ENCODE measurements around the gene HK3.

HK3 gene, protein sequence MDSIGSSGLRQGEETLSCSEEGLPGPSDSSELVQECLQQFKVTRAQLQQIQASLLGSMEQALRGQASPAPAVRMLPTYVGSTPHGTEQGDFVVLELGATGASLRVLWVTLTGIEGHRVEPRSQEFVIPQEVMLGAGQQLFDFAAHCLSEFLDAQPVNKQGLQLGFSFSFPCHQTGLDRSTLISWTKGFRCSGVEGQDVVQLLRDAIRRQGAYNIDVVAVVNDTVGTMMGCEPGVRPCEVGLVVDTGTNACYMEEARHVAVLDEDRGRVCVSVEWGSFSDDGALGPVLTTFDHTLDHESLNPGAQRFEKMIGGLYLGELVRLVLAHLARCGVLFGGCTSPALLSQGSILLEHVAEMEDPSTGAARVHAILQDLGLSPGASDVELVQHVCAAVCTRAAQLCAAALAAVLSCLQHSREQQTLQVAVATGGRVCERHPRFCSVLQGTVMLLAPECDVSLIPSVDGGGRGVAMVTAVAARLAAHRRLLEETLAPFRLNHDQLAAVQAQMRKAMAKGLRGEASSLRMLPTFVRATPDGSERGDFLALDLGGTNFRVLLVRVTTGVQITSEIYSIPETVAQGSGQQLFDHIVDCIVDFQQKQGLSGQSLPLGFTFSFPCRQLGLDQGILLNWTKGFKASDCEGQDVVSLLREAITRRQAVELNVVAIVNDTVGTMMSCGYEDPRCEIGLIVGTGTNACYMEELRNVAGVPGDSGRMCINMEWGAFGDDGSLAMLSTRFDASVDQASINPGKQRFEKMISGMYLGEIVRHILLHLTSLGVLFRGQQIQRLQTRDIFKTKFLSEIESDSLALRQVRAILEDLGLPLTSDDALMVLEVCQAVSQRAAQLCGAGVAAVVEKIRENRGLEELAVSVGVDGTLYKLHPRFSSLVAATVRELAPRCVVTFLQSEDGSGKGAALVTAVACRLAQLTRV

DNA sequence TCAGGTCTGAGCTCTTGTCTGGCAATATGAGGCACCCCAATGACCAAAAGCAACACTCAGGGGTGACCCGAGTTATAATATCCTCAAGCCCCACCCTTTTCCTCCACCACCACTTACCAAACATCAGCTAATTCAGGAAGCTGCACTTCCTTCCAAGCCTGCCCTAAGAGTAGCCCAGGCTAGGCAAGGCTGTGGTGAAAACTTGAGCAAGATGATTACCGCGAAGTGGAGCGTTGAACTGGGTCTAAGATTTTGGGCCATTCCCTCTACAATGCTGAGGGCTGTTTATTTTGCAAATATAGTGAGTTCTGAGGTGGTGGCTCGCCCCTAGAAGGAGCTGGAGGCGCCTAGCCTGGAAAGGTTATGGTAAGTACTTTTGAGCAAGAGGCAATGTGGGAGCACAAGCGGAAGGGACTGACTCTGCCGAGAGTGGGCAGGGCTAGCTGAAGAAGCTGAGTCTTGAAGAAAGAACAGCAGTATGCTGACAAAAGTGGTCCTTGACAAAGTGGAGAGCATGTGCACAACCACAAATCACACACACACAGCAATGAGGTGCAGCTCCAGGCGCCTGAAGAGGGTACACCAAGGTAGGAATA, at the start of gene HK3:
Gene HK3 (minus strand): TSS at position 51 of the 596 bp plus-strand sequence. CDS start 3,187 bp downstream, outside the sequence.
- in situ Hi-C loops (cut with MboI; ENCODE audit: low sequenced_read_pairs): no loop called here

DNA sequence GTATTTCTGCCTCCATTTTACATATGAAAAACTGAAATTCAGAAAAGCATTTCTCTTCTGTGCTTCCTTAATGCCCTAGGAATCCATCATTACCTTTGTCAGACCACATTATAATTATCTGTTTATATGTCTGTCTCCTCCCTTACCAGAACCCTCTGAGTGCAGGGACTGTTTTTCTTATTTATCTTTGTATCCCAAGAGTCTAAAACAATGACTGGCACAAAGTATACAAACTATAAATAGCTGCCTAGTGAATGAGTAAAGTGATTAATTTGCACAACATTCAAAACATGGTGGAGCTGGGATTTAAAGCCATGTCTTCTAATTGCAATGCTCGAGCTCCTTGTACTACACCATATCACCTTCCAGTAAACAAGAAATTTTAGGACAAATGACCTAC, 49.3 kb upstream of the HK3 start:
- in situ Hi-C loops (cut with MboI; ENCODE audit: low sequenced_read_pairs): no loop called here

DNA sequence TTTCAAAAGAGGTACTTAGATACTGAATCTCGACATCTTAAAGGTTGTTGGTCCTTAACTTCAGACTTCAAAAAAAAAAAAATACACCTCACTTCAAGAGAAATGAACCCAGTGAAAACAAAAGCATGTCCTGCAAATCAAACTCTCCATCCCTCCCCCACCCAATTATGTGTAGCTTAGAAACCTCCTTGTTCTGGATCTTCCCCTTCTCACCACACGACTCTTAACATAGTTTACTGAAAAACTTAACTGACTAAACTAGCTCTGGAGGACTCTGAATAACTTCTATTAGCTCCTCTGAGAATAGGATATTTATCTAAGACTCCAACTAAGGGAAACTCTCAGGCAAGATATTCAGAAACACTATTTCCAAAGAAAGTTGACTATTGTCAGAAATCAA, 48.7 kb upstream of the HK3 start:
- in situ Hi-C loops (cut with MboI; ENCODE audit: low sequenced_read_pairs): no loop called here

DNA sequence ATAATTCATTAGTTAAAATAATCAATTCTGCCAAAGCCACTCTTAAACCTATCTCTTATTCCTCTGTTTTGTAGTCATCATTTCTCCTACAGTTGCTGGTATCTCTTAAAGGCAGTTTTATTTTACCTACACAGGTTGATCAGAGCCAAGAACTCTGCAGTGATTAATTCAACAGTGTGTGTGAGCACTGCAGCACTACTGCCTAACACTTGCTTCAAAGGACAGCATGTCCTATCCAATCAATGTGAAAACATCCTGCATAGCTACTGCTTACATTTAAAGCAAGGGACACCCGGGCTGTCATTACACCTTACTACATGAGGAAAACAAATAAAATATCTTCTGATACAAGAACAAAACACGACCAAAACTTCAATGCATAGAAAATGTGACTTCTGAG, 45.1 kb upstream of the HK3 start:
- in situ Hi-C loops (cut with MboI; ENCODE audit: low sequenced_read_pairs): no loop called here

DNA sequence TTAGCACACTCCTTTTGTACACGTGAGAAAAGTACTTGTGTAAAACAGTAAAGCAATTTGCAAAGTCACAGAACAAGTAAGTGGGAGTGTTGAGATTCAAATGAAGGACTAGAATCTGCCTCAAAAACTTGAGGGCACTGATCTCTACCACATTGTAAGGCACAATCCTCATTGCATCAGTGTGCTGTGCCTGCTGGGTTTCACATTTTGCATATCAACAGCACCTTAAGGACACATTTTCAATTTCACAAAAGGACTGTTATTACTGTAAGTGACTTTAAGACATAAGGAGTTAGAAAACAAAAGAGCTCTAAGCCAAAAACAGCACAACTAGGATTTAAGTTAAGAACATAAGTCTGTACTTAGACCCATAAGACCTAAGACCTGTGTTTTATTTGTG, 44.7 kb upstream of the HK3 start:
- in situ Hi-C loops (cut with MboI; ENCODE audit: low sequenced_read_pairs): no loop called here

DNA sequence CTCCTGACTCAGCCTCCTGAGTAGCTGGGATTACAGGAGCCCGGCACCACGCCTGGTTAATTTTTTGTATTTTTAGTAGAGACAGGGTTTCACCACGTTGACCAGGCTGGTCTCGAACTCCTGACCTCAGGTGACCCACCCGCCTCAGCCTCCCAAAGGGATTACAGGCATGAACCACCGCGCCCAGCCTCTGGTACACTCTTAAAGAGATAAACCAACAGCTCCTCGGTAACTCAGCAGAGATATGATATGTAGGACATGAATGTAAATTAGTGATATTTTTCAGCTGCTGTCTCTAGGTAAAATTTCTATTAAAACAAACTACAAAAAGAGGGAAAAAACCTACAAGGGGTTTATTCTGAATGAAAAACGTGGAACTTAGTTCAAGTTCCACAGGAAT, 42.8 kb upstream of the HK3 start:
- in situ Hi-C loops (cut with MboI; ENCODE audit: low sequenced_read_pairs): no loop called here

DNA sequence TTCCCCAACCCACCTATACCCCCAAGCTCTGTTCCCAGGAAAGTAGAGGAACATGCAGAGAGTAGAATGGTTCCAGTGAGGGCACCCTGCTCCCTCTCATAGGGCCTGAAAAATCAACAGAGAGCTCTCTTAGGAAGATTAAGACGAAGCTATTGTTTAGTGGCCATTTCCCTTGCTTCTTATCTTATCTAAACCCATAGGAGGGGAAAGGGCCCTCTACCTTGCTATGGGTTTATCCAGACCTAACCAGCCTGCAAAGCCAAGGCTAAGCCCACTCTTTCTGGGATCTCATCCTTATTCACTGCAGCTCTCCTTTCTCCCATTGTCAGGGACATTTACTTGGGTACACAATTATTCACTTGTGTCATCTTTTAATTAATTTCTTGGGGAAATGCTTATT, 39.3 kb upstream of the HK3 start:
- in situ Hi-C loops (cut with MboI; ENCODE audit: low sequenced_read_pairs): no loop called here

DNA sequence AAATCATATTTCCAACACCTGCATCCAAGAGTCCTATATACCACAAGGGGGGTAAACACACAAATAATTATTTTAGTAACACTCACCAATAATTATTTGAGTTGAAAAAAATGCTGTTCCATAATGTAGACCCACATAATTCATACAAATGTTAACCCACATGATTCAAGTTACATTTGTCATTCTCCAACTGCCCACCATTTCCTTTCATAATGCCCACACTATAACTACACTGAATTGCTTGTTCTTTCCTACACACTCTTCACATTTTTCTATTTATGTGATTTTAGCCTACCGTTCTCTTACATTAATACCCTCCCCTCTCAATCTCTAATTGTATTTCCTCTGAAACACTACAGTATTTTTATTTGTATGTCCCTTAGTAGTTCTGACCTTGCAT, 35.9 kb upstream of the HK3 start:
- in situ Hi-C loops (cut with MboI; ENCODE audit: low sequenced_read_pairs): no loop called here

DNA sequence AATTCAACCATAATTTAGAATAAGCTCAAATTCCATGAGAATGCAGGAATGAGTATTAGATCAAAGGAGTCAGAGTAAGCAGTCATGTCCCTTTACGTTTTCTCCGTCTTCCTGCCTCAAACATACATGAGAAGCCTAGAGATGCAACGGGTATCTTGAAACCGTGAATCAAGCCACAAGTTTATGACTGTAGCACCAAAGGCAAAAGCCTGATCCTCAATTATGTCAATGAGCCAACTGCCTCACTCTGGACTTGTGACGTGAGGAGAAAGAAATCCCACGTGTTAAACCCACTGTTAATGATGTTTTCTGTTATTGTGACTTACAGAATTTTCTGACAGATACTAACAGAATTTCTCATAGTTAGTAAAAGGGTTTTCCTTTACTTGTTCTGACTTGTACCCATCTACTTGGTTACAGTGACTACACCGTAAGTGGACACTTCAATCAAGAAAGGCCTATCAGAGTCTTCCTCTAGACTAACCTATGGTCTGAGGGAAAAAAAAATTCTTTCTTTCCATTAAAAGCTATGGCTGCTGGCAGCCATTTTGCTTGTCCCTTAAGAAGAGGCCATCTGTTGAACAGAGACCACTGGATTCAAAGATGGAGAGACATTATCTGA, 35.3 kb upstream of the HK3 start:
- in situ Hi-C loops (cut with MboI; ENCODE audit: low sequenced_read_pairs): no loop called here

DNA sequence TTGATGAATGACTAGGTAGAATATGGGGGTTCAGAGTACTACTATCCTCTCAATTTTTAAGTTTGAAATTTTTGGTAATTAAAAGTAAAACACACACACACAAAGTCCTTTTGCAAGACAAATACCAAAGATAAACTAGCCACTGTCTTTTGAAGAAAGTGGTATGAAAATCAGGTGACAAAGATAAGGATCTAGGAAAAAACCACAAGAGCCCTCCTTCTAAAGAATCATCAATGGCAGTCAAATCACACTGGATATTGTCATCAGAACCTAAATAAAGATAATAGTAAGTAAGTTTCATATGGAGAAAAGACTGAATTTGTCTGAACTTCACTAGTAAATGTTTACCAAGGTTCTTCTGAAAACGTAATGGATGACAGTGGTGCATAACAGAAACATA, 30.5 kb upstream of the HK3 start:
- in situ Hi-C loops (cut with MboI; ENCODE audit: low sequenced_read_pairs): no loop called here

DNA sequence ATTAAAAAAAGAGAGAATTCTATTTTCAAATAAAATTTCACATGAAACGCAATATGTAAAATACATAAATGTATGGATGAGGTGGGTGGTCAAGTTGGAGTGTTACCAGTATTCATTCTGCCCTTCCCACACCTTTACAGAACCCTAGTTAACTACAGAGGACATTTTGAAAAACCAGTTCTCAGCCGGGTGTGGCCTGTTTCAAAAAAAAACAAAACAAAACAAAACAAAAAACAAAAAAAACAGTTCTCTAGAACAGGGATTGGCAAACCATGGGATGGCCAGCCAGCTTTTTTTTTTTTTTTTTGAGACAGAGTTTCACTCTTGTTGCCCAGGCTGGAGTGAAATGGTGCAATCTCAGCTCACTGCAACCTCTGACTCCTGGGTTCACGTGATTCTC, 28.4 kb upstream of the HK3 start:
- in situ Hi-C loops (cut with MboI; ENCODE audit: low sequenced_read_pairs): no loop called here

DNA sequence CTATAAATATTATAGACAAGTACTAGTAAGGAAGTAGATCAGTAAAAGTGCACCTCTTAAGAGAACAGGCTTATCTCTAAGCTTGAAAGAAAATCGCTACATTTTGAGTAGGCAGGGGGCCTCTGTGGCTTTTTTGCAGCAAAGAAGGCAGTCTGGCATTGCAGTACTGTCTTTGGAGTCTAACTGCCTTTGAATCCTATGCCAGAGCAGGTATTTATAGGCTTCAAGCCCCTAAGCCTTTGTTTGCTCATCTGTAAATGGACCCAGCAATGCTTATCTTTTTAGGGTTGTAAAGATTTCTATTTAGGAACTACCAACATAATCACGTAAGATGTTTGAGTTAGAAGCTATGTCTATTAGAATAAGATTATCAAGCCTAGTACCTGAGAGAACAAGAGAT, 23.7 kb upstream of the HK3 start:
- in situ Hi-C loops (cut with MboI; ENCODE audit: low sequenced_read_pairs): no loop called here

DNA sequence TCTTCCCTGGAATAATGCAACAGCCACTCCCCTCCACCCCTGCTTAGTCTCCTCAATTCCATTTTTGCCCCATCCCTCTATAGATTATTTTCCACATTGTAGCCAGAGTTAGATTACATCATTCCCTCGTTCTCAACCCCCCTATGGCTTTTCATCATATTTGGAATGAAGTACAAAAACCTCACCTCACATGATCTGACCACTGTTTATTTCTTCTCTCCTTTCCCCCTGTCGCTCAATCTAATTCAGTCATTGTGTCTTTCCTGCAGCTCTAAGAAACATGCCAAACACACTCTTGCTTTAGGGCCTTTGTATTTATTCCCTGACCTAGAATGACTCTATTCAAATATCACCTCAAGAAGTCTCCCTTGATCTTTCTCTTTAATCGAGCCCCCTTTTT, 22.6 kb upstream of the HK3 start:
- in situ Hi-C loops (cut with MboI; ENCODE audit: low sequenced_read_pairs): no loop called here

DNA sequence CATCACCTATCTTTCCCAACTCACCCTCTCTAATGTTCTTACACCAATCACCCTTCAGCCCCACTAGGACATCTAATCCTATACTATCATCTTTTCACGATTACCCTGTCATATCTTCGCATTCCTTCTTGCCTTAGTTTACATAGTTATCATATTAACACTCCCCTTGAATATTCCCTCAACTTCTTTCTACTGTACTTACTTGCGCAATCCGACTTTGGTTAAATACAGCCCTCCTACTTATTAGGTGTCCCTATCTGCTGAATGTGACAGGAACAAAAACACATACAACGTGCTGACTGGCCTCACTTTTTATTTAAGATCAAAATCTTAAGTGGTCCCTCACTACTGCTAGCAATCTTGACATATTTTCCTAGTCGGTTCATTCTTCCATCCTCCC, 19.5 kb upstream of the HK3 start:
- in situ Hi-C loops (cut with MboI; ENCODE audit: low sequenced_read_pairs): no loop called here

DNA sequence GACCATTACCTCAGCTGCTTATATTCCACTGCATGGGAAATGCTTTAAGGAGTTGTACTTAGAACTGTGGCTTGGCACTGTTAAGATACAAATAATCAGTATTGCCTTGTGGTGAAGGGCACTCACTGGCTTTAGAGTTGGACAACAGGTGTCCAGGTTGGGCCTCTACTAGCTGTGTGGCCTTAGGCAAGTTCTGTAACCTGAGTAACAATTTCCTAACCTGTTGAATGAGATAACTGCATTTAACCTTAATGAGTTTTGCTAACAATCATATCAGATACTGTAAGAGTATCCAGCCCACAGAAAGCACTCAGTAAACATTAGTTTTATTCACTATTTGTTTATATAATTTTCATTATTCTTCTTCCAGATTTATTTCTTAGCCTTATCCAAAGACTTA, 17.2 kb upstream of the HK3 start:
- in situ Hi-C loops (cut with MboI; ENCODE audit: low sequenced_read_pairs): no loop called here

DNA sequence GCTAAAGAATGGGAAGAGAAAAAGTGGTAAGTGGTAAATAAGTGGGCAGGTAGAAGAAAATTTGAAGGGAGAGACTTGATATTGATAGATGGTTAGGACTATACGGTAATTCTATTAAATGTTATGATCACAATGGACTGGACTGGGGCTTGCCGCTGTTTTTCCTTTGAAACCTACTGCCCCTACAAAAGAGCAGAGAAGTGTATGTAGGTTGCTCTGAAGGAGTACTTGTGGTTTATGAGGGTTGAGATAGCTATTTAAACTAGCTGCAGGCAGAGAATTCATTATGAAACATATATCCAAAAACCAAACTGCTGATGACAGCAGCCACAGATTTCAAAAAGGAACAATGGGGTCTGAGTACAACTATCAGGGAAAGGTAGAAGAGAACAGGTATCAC, 16.8 kb upstream of the HK3 start:
- in situ Hi-C loops (cut with MboI; ENCODE audit: low sequenced_read_pairs): no loop called here

DNA sequence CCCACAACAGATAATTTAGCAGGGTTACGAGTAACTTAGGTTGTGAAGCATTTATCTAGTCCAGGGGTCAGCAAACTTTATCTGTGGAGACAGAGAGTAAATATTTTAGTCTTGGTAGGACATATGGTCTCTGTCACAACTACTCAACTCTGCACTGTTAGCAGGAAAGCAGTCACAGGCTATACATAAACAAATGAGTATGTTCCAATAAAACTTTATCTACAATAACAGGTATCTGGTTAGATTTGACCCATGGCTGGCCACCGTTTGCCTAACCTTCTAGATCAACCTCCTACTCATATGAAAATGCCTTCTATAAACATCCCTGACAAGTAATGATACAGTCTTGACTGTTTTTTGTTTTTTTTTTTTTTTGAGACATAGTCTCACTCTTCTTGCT, 13.0 kb upstream of the HK3 start:
- in situ Hi-C loops (cut with MboI; ENCODE audit: low sequenced_read_pairs): no loop called here

DNA sequence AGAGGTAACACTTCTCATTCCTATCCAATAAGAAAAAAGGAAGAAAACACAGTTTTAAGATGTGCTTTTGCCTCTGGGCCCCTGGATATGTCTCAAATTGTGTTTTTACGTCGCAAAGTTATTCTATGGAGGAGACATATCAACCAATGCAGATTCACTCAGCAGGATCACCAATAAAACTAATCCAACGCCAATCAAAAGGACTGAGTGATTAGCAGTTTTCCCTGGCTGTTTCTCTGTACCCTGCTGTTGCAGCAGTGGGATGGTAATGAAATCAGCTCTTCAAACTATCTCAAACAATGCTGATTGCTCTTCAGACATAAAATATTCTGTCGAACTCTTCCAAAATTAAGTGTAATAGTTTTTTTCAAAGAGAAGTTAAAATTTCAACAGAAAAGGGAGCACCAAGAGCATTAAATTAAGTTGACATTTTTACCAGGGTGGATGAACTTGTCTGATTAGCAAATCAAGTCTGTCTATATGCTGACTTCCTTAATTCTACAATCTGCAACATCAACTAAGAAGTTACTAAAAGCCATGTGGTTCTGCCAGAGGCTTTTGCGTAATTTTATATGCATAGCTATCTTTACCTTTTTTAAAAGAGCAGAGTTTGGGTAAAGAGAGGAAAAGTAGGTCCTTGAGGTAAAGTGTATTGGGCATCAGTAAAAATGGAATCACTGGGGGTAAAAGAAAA, 9.7 kb upstream of the HK3 start:
- in situ Hi-C loops (cut with MboI; ENCODE audit: low sequenced_read_pairs): no loop called here

DNA sequence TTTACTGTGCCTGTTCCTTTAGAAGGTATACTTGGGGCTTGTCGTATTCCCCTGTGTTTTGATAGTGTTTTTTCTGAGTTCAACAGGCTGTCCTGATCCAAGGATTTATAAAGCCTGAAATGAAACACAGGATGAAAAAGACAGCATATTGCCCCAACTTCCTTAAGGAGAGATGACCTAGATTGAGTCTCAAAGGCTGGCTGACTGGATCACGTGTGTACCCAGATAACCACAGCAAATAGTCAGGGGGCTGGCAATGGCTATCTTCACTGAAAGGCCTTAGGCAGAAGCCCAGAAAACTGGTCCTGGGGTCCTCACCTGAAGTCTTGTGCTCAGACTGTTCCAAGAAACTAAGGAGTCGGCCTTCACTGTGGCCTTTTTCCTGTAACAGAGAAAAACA, 7.7 kb upstream of the HK3 start:
- in situ Hi-C loops (cut with MboI; ENCODE audit: low sequenced_read_pairs): no loop called here

DNA sequence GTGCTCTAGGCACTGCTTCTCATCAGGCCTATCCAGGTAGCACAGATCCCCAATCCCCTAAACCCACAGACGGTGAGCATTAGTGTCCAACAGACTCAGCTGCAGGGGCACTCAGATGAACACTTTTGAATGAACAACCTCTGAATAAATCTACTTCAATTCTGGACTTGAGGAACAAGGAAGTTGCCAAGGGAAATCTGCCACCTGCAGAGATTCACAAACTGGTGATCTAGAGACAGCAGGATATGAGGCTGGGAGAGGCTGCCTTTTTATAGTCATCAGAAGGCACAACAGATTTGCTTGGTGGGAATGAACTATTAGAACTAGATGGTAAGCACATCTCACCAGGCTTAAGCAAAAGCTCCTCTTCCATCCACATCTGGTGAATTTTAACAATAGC, 7.0 kb upstream of the HK3 start:
- in situ Hi-C loops (cut with MboI; ENCODE audit: low sequenced_read_pairs): no loop called here

DNA sequence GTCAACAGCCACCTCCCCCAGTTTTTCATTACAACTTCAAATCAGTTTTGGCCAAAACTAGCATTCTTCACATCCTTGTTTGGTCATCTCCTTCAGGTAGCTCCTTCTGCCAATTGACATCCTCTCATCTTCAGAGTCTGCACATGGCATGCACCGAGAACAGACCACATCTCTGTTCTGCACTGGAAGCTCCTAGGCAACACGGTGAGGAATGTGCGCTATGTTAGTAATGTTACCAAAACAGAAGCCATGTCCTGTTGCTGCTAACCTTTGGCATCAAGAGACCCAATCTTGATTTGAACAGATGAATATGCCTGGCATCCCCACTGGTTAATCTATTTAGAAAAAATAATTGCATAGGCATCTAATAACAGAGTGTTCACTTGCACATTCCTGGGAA, 5.1 kb upstream of the HK3 start:
- in situ Hi-C loops (cut with MboI; ENCODE audit: low sequenced_read_pairs): no loop called here
